Parathyroid adenoma (tissue), 2 donors: Measurements from ENCODE around the gene ATP8B3.

Experiments used
- H2AFZ ChIP-seq: fragments of 300-600 bp; sonication (generic); one replicate; pipeline ENCODE4 v1.7.0; 2017; ENCODE audit warnings: antibody characterized with exemption, mild to moderate bottlenecking
- H3K27ac ChIP-seq: fragments of 300-600 bp; sonication (generic); one replicate; pipeline ENCODE4 v1.7.0; 2017
- H3K27me3 ChIP-seq: fragments of 300-600 bp; sonication (generic); one replicate; pipeline ENCODE4 v1.7.0; 2017; ENCODE audit warnings: low read length; ENCODE audit not compliant: control insufficient read depth, insufficient read depth
- H3K36me3 ChIP-seq: fragments of 300-600 bp; sonication (generic); one replicate; pipeline ENCODE4 v1.7.0; 2017; ENCODE audit warnings: low read length; ENCODE audit not compliant: control insufficient read depth, insufficient read depth
- H3K4me1 ChIP-seq: fragments of 300-600 bp; sonication (generic); one replicate; pipeline ENCODE4 v1.7.0; 2017; ENCODE audit warnings: control low read depth
- H3K4me2 ChIP-seq: fragments of 300-600 bp; sonication (generic); one replicate; pipeline ENCODE4 v1.7.0; 2017; ENCODE audit warnings: low read length
- H3K4me3 ChIP-seq: fragments of 300-600 bp; sonication (generic); one replicate; pipeline ENCODE4 v1.7.0; 2017; ENCODE audit warnings: low read depth, low read length
- H3K79me2 ChIP-seq: fragments of 300-600 bp; sonication (generic); one replicate; pipeline ENCODE4 v1.7.0; 2017; ENCODE audit warnings: control low read depth
- H3K9ac ChIP-seq: fragments of 300-600 bp; sonication (generic); one replicate; pipeline ENCODE4 v1.7.0; 2017; ENCODE audit warnings: mild to moderate bottlenecking
- H3K9me3 ChIP-seq: fragments of 300-600 bp; sonication (generic); one replicate; pipeline ENCODE4 v1.7.0; 2017; ENCODE audit warnings: low read length; ENCODE audit not compliant: control insufficient read depth
- CTCF ChIP-seq: fragments of 300-600 bp; sonication (generic); IDR thresholded peaks from one replicate; pipeline ENCODE4 v1.7.0; 2017; ENCODE audit warnings: antibody characterized with exemption, mild to moderate bottlenecking
- donor health status: primary hyperparathyroidism.

The ATP8B3 gene

DNA sequence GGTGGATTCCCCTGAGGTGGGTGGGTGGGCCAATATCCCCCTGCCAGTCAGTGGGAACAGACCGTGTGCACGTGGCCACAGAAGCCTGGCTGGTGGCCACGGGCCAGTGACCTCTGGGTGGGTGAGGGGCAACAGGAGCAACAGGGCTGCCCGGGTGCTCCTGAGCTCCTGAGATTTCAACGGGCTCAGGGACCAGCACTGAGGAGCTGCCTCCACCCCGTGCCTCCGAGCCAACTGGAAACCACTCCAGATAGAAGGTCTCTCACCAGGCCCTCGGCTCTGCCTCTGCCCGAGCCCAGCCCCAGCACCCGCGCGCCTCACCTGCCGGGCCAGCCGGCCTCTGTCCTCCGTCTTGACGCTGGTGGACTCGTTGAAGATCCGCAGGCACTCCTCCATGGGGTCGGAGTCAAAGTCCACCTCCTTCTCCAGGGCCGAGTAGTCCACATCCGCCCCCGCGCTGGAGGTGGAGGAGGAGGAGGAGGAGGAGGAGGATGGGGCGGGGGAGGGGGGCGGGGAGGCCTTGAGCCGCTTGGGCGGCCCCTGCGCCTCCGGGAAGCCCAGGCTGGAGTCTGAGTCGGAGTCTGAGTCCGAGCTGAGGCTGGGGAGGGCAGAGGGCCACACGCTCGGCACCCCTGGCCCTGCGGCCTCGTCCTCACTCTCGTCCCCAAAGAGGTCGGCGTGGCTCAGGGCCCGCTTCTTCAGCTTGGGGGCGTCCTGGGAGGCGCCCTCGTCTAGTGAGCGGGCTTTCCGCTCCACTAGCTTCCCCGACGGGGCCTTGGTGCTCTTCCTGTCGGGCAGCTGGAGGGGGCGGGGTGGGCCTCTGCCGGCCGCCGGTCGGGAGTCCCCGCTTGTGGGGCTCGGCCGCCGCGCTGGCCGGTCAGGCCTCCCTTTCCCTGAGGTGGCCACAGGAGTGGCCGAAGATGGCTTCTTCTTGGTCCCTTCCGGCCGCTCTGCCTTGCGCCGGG is 14.8 kb upstream of the ATP8B3 start:
- Histone ChIP-seq H3K4me2 (no peak overlapping the region), H3K36me3 (no peaks in the 10 kb centered on the region), H2AFZ (no peak overlapping the region), H3K9ac (no peak overlapping the region), H3K4me3 (no peak overlapping the region), H3K27ac (no peak overlapping the region), H3K4me1 (no peaks in the 10 kb centered on the region), H3K9me3 (no peaks in the 10 kb centered on the region), H3K79me2 (peaks cover 10% of the 10 kb centered on the region), H3K27me3 (no peaks in the 10 kb centered on the region)
- no peak for TF ChIP-seq CTCF

- Histone ChIP-seq H3K9ac (no peak overlapping the region), H2AFZ (no peak overlapping the region), H3K27ac (no peak overlapping the region)
Measured at GRCh38 chr19:1825909-1826556, 14.0 kb upstream of the ATP8B3 start.

GRCh38 chr19:1824252-1824622 is 12.2 kb upstream of the ATP8B3 start:
- no peaks in the 10 kb centered on the region for H3K9me3 ChIP-seq
- no peak overlapping the region for H3K27ac ChIP-seq
- H2AFZ ChIP-seq, result no peak overlapping the region
- no peaks in the 10 kb centered on the region for H3K27me3 ChIP-seq
- H3K4me2 ChIP-seq, result no peak overlapping the region
- no peaks in the 10 kb centered on the region for H3K36me3 ChIP-seq
- H3K79me2 ChIP-seq, result peaks cover 10% of the 10 kb centered on the region
- no peak overlapping the region for H3K4me3 ChIP-seq
- TF ChIP-seq CTCF, result no peak
- no peaks in the 10 kb centered on the region for H3K4me1 ChIP-seq
- no peak overlapping the region for H3K9ac ChIP-seq

More at GRCh38 chr19:1825909-1826556, 14.0 kb upstream of the ATP8B3 start:
- peak; percentile 97 for TF ChIP-seq CTCF
- H3K27me3 ChIP-seq, result no peaks in the 10 kb centered on the region
- H3K4me3 ChIP-seq, result no peak overlapping the region
- no peaks in the 10 kb centered on the region for H3K4me1 ChIP-seq
- no peaks in the 10 kb centered on the region for H3K36me3 ChIP-seq
- H3K9me3 ChIP-seq, result no peaks in the 10 kb centered on the region
- H3K4me2 ChIP-seq, result no peak overlapping the region
- H3K79me2 ChIP-seq, result peaks cover 10% of the 10 kb centered on the region

DNA sequence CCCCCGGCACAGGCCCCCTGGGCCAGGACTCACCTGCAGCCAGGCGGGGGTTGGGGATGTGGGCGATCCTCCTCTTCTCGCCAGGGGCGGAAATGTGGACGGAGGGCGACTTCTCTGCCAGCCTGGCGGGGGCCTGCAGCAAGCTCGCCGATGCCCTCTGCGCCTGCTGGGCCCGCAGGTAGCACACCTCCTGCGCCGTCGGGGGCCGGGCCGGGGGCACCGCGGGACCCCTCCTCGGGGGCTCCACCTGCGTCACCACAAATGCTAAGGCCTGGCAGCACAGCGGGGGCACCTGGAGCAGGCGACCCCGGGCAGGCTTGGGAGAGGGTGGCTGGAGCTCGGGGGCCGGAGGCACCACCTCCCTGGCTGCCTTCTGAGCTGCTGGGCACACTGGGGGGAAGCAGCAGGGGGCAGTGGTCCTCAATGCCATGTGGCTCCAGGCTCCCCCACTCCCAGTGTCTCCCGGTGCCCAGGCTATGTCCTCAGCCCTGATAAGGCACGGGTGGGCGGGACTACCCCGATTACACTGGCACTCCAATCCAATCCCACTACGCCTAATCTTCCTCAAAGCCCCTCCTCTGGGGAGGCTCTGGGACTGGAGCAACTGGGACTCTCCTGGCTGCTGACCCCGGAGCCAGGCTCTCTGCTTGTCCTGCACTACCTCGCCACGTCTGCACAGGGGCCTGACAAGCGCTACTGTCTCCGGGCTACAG is 11.6 kb upstream of the ATP8B3 start:
- Histone ChIP-seq H3K4me2 (no peak overlapping the region), H3K4me1 (no peaks in the 10 kb centered on the region), H3K79me2 (peaks cover 10% of the 10 kb centered on the region), H2AFZ (no peak overlapping the region), H3K36me3 (no peaks in the 10 kb centered on the region), H3K9me3 (no peaks in the 10 kb centered on the region), H3K4me3 (no peak overlapping the region), H3K9ac (no peak overlapping the region), H3K27ac (no peak overlapping the region), H3K27me3 (no peaks in the 10 kb centered on the region)
- TF ChIP-seq CTCF, result no peak
